Neutrophil (primary cell): Measurements from ENCODE around the gene AKT1.

ENCODE experiments used
- H3K27ac ChIP-seq: fragments of 200-600 bp; sonication (generic); 2 replicates; pipeline ENCODE4 v1.5.1; 2016; ENCODE audit warnings: mild to moderate bottlenecking, moderate library complexity
- H3K27me3 ChIP-seq: fragments of 200-600 bp; sonication (generic); 2 replicates; pipeline ENCODE4 v1.6.0; 2016; ENCODE audit warnings: mild to moderate bottlenecking
- H3K36me3 ChIP-seq: fragments of 200-600 bp; sonication (generic); 2 replicates; pipeline ENCODE4 v1.5.1; 2017
- H3K4me1 ChIP-seq, 2 experiments: fragments of 200-600 bp in 1 of 2; sonication (generic) in 1 of 2; 1 replicate in 1 of 2; 2 replicates in 1 of 2; pipeline versions ENCODE4 v1.5.1 to v1.6.1; 2013 to 2016; ENCODE audit warnings: low read depth in 1 of 2, low read length in 1 of 2, mild to moderate bottlenecking in 1 of 2, moderate library complexity in 1 of 2; ENCODE audit not compliant: control insufficient read depth in 1 of 2, insufficient read depth in 1 of 2
- H3K4me3 ChIP-seq, 2 experiments: fragments of 200-600 bp in 1 of 2; sonication (generic) in 1 of 2; 1 replicate in 1 of 2; 2 replicates in 1 of 2; pipeline ENCODE4 v1.5.1; 2013 to 2016; ENCODE audit warnings: low read depth in 1 of 2, low read length in 1 of 2, mild to moderate bottlenecking in 1 of 2, moderate library complexity in 1 of 2
- H3K9me3 ChIP-seq: fragments of 200-600 bp; sonication (generic); 2 replicates; pipeline ENCODE4 v1.5.1; 2016
- CTCF ChIP-seq: fragments of 200-600 bp; sonication (generic); IDR thresholded peaks from 2 replicates; pipeline ENCODE4 v1.5.1; 2016; ENCODE audit warnings: antibody characterized with exemption

AKT1 gene

GRCh38 chr14:104726600-104727451, 68.7 kb downstream of the AKT1 start:
- no peaks in the 10 kb centered on the region for H3K9me3 ChIP-seq
- no peaks in the 10 kb centered on the region for H3K36me3 ChIP-seq
- peaks cover 36% of the 10 kb centered on the region for H3K27me3 ChIP-seq
- H3K4me1 ChIP-seq: peaks cover 12 to 21% of the 10 kb centered on the region in 2 experiments
- TF ChIP-seq CTCF: no peak
- no peak overlapping the region for H3K27ac ChIP-seq
- H3K4me3 ChIP-seq: no peak overlapping the region

- H3K4me1 ChIP-seq: peaks cover 12 to 21% of the 10 kb centered on the region in 2 experiments
- TF ChIP-seq CTCF: no peak
Observed at GRCh38 chr14:104725772-104726548, 69.6 kb downstream of the AKT1 start.

GRCh38 chr14:104724981-104725771, 70.4 kb downstream of the AKT1 start:
- Histone ChIP-seq H3K36me3 (no peaks in the 10 kb centered on the region), H3K27me3 (peaks cover 36% of the 10 kb centered on the region), H3K9me3 (no peaks in the 10 kb centered on the region), H3K4me1 (peaks cover 12 to 21% of the 10 kb centered on the region in 2 experiments), H3K4me3 (peak overlapping the region in 1 of 2 experiments; percentile 100), H3K27ac (no peak overlapping the region)
- no peak for TF ChIP-seq CTCF

More at GRCh38 chr14:104725772-104726548, 69.6 kb downstream of the AKT1 start:
- Histone ChIP-seq H3K36me3 (no peaks in the 10 kb centered on the region), H3K27me3 (peaks cover 36% of the 10 kb centered on the region), H3K4me3 (no peak overlapping the region), H3K9me3 (no peaks in the 10 kb centered on the region), H3K27ac (no peak overlapping the region)

GRCh38 chr14:104724407-104724980, 71.1 kb downstream of the AKT1 start:
- Histone ChIP-seq H3K27me3 (peaks cover 36% of the 10 kb centered on the region), H3K27ac (no peak overlapping the region), H3K4me1 (peaks cover 12 to 21% of the 10 kb centered on the region in 2 experiments), H3K9me3 (no peaks in the 10 kb centered on the region), H3K36me3 (no peaks in the 10 kb centered on the region), H3K4me3 (peak overlapping the region; percentile 98 to 100)
- no peak for TF ChIP-seq CTCF
